AG08396 (cell line): ENCODE data around the gene UIMC1.

ENCODE experiments used
- DNase-seq: peaks from one replicate; pipeline ENCODE4 v3.0.0; 2012; ENCODE audit warnings: low spot score, mixed read lengths

The UIMC1 gene

GRCh38 chr5:176902102-176902814 lies 104.3 kb downstream of the UIMC1 start:
- no peak for DNase-seq

- DNase-seq, result no peak
Observed at GRCh38 chr5:176901260-176902101, 105.1 kb downstream of the UIMC1 start.

- DNase-seq, result no peak
Observed at GRCh38 chr5:176900780-176901204, 105.8 kb downstream of the UIMC1 start.

GRCh38 chr5:176899946-176900779 lies 106.4 kb downstream of the UIMC1 start:
- no peak for DNase-seq

- DNase-seq, result no peak
Observed at GRCh38 chr5:176899296-176899891, 107.2 kb downstream of the UIMC1 start, which contains the start of gene HK3. HK3 (minus strand) TSS chr5:176899346; CDS start chr5:176896159, 3,187 bp downstream.

GRCh38 chr5:176897263-176897662 lies 109.3 kb downstream of the UIMC1 start:
- DNase-seq, result no peak

GRCh38 chr5:176895831-176896230 lies 110.7 kb downstream of the UIMC1 start:
- no peak for DNase-seq

- DNase-seq, result no peak
Observed at GRCh38 chr5:176894298-176894697, 112.3 kb downstream of the UIMC1 start.

GRCh38 chr5:176892663-176893062 lies 113.9 kb downstream of the UIMC1 start:
- no peak for DNase-seq

GRCh38 chr5:176891331-176891958 lies 115.1 kb downstream of the UIMC1 start:
- no peak for DNase-seq

- no peak for DNase-seq
Observed at GRCh38 chr5:176890455-176891330, 115.9 kb downstream of the UIMC1 start.

GRCh38 chr5:176889321-176890280 lies 117.0 kb downstream of the UIMC1 start:
- no peak for DNase-seq

GRCh38 chr5:176888865-176889165 lies 117.8 kb downstream of the UIMC1 start:
- no peak for DNase-seq

GRCh38 chr5:176888016-176888864 lies 118.3 kb downstream of the UIMC1 start:
- no peak for DNase-seq

GRCh38 chr5:176887252-176887849 lies 119.2 kb downstream of the UIMC1 start:
- DNase-seq, result no peak

- DNase-seq, result no peak
Observed at GRCh38 chr5:176886336-176887251, 120.0 kb downstream of the UIMC1 start.

GRCh38 chr5:176884571-176884890 lies 122.0 kb downstream of the UIMC1 start:
- no peak for DNase-seq
